Pancreas (tissue), 10 donors: ENCODE measurements around the gene WNK2. TPM values are rescaled to one million over a fixed set of nuclear protein-coding genes. Genes with fewer than 3 reads are reported as not detected.

Experiments used
- ATAC-seq, 4 donors: fragments of 200-7000 bp; cut with Tn5 transposase; one replicate each; pipeline versions ENCODE4 v1.8.0 to v1.9.1; 2020; ENCODE audit warnings: mild to moderate bottlenecking in 4 of 4, moderate library complexity in 4 of 4
- DNase-seq, 6 donors: peaks; one replicate each; pipeline ENCODE4 v3.0.0-alpha.2; 2020
- FAIRE-seq: peaks from 2 replicates; lab custom pipeline; 2012; peaks lifted over from hg19 to GRCh38; lab: Jason Lieb, UNC
- H3K27ac ChIP-seq, 4 donors: fragments of 200-600 bp; sonication (generic); 1 replicate in 3 of 4; 2 replicates in 1 of 4; pipeline versions ENCODE4 v1.5.0 to v1.8.0; 2020
- H3K27me3 ChIP-seq, 4 donors: fragments of 200-600 bp; one replicate each; pipeline ENCODE4 v1.8.0; 2021
- H3K36me3 ChIP-seq, 3 donors: fragments of 200-600 bp; sonication (generic) in 1 of 3; one replicate each; pipeline versions ENCODE4 v1.5.0 to v1.8.0; 2020 to 2021
- H3K4me1 ChIP-seq, 3 donors: fragments of 200-600 bp; one replicate each; pipeline ENCODE4 v1.8.0; 2021
- H3K4me3 ChIP-seq, 4 donors: fragments of 200-600 bp; sonication (generic) in 2 of 4; one replicate each; pipeline versions ENCODE4 v1.5.0 to v1.8.0; 2020 to 2021
- H3K9me3 ChIP-seq, 4 donors: fragments of 200-600 bp; one replicate each; pipeline ENCODE4 v1.8.0; 2021
- WGBS, 2 donors: extraction: QIAGEN DNeasy Blood & Tissue Kit; methylation state at CpG; one replicate each; pipeline ENCODE4 v1.1.7; 2013; 5-methylcytosine and 5-hydroxymethylcytosine counted together
- intact Hi-C, 3 donors: fragments of 100-400 bp; cut with DNase I; formaldehyde crosslinking; loops; one replicate each; pipeline versions ENCODE4 v1.11.1 to v1.14.2; 2022
- polyA plus RNA-seq, 2 donors: library from polyadenylated mRNA; stranded (reverse); fragments of 200-250 nt; gene quantifications; one replicate each; pipeline ENCODE4 v1.2.3, GENCODE V29; 2013
- total RNA-seq, 6 donors: library from RNA; stranded (reverse); fragmentation: NEBNext Ultra II Directional in 4 of 6; extraction: Animal tissue kit (Norgen Biotek cat#: 25700) in 4 of 6; gene quantifications; one replicate each; pipeline versions ENCODE4 v1.2.1 to v1.2.4, GENCODE V29; 2021 to 2023
- TF ChIP-seq, protein P1 (sequence below), 4 donors: fragments of 200-600 bp; sonication (generic) in 3 of 4; IDR thresholded peaks; one replicate each; pipeline versions ENCODE4 v1.5.0 to v1.8.0; 2021; ENCODE audit warnings: antibody characterized with exemption in 4 of 4
- donor health status: healthy with polysubstance abuse.
- donor health status: DM: no; HTN: no; CAD: no; lungs with moderate emphysema.
- donor health status: DM: no; HTN: no; CAD: no.
- donor health status: control.
- donor health status: control.
- donor health status: Bipolar disorder and iron deficiency.
- donor health status: DM: yes; HTN: yes; CAD: no.
- donor health status: DM: no; HTN: no; CAD: no.
- donor health status: DM: no; HTN: no; CAD: no.
- donor health status: DM: yes; HTN: yes; CAD: no.

The WNK2 gene
- total and polyA plus RNA-seq, 8 donors = 53.5 to 121 (median 89.4) TPM

DNA sequence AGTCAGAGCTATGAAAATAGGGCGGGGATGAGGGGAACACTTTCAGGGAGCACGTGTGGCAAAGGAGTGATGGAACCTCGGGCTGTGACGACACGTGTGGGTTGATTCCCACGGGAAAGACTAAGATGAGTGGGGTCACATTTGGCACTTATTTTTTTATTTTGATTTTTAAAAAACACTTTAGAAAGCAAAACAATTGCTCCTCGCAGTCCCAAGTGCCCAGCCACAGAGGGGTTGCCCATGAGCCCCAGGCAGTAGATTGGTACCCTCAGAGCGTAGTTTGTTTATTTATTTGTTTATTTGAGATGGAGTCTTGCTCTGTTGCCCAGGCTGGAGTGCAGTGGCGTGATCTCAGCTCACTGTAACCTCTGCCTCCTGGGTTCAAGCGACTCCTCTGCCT lies 69.7 kb downstream of the WNK2 start:
- no peak overlapping the region for H3K27ac ChIP-seq

DNA sequence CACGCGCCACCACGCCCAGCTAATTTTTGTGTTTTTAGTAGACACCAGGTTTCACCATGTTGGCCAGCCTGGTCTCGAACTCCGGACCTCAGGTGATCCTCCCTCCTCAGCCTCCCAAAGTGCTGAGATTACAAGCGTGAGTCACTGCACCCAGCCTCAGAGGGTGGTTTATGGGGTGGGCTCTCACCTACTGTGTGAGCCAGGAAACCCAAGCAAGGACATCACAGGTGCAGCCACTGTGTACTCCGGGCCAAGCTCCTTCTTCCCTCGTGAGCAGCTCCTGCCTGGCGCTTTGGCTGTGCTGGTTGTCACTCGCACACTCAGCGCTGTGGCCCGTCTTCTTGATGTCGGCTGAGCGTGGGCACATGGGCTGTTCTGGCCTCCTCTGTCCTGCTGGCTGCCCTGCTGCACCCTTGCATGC lies 70.1 kb downstream of the WNK2 start:
- DNase-seq = peak in 3 of 6 donors; percentile 4 to 47 (median 7)

More for the DNA sequence above, 69.7 kb downstream of the WNK2 start:
- WGBS, 2 donors = 91 to 93% methylated on average over 10 of the region's 10 CpGs
- Histone ChIP-seq H3K9me3 (no peaks in the 10 kb centered on the region), H3K36me3 (peaks cover 0 to 25% (median 0%) of the 10 kb centered on the region in 3 donors), H3K4me3 (no peak overlapping the region), H3K4me1 (no peaks in the 10 kb centered on the region), H3K27me3 (no peaks in the 10 kb centered on the region)
- ATAC-seq = no peak
- TF ChIP-seq, protein P1, sequence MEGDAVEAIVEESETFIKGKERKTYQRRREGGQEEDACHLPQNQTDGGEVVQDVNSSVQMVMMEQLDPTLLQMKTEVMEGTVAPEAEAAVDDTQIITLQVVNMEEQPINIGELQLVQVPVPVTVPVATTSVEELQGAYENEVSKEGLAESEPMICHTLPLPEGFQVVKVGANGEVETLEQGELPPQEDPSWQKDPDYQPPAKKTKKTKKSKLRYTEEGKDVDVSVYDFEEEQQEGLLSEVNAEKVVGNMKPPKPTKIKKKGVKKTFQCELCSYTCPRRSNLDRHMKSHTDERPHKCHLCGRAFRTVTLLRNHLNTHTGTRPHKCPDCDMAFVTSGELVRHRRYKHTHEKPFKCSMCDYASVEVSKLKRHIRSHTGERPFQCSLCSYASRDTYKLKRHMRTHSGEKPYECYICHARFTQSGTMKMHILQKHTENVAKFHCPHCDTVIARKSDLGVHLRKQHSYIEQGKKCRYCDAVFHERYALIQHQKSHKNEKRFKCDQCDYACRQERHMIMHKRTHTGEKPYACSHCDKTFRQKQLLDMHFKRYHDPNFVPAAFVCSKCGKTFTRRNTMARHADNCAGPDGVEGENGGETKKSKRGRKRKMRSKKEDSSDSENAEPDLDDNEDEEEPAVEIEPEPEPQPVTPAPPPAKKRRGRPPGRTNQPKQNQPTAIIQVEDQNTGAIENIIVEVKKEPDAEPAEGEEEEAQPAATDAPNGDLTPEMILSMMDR (IDR thresholded peaks at IDR 0.05) = no peak
- DNase-seq = peak in 1 of 6 donors; percentile 7
- FAIRE-seq = no peak
- intact Hi-C loops = no loop called here

DNA sequence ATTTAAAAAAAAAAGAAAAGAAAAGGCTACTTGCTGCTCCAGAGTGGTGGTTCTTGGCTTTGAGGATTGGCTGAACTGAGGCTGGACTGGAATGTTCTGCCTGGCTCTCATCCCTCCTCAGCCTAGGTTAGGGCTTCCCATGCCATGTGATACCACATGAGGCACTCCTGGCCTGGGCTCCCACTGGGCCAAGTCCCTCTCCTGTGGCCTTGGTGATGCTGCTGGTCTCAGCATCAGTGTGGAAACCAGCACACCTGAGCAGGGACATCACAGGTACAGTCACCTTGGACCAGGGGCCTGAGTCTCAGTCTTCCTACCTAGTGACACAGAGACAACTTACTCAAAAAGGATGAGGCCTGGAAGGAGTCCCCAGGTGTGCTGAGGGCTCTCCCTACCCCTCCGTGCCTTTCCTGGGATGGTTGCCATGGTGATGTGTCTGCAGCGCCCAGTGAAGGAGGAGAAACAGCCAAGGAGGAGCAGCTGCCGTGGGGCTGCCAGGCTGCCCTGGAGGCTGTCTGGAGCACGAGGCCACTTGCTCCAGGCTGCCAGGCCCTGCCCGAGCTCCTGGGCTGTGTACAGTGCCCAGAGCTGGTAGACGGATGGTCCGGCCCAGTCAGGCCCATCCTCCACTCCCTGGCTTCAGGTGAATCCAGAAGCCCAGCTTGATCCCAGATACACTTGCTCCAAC lies 71.0 kb downstream of the WNK2 start:
- TF ChIP-seq, protein P1 (IDR thresholded peaks at IDR 0.05) = no peak
- WGBS, 2 donors = 83 to 96% methylated on average over 7 of the region's 7 CpGs

More for the DNA sequence above, 70.1 kb downstream of the WNK2 start:
- ATAC-seq = no peak
- Histone ChIP-seq H3K9me3 (no peaks in the 10 kb centered on the region), H3K36me3 (peaks cover 0 to 25% (median 0%) of the 10 kb centered on the region in 3 donors), H3K27ac (no peak overlapping the region), H3K27me3 (no peaks in the 10 kb centered on the region), H3K4me1 (no peaks in the 10 kb centered on the region), H3K4me3 (no peak overlapping the region)
- intact Hi-C loops = no loop called here
- WGBS, 2 donors = 94 to 95% methylated on average over 14 of the region's 14 CpGs
- TF ChIP-seq, protein P1 (IDR thresholded peaks at IDR 0.05) = no peak
- no peak for FAIRE-seq

DNA sequence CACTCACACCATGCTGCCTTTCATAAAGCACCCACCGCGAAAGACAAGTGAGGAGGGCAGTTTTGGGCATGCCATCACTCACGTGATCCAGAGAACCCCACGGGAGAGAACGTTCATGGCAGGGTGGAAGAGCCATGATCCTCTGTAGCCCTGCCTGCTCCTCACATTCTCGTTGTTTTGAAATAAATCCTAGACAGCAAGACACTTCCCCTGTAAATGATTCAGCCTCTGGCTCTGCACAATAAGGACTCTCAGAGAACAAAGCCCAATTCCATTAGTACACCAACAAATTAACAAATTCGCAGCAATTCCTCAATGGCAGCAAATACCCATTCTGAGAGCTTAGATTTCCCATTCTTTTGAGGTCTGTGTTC lies 71.5 kb downstream of the WNK2 start:
- peaks cover 0 to 29% (median 0%) of the 10 kb centered on the region in 3 donors for H3K36me3 ChIP-seq
- intact Hi-C loops = no loop called here
- no peak for ATAC-seq
- 88 to 91% methylated on average over 7 of the region's 7 CpGs for WGBS, 2 donors
- no peak overlapping the region for H3K27ac ChIP-seq
- no peak for FAIRE-seq
- TF ChIP-seq, protein P1 (IDR thresholded peaks at IDR 0.05) = no peak
- no peaks in the 10 kb centered on the region for H3K4me1 ChIP-seq
- no peak for DNase-seq
- no peak overlapping the region for H3K4me3 ChIP-seq
- no peaks in the 10 kb centered on the region for H3K9me3 ChIP-seq
- no peaks in the 10 kb centered on the region for H3K27me3 ChIP-seq

More for the DNA sequence above, 71.0 kb downstream of the WNK2 start:
- H3K36me3 ChIP-seq = peaks cover 0 to 25% (median 0%) of the 10 kb centered on the region in 3 donors
- ATAC-seq = no peak
- no peaks in the 10 kb centered on the region for H3K9me3 ChIP-seq
- no peak for FAIRE-seq
- peak in 1 of 6 donors; percentile 30 for DNase-seq
- intact Hi-C loops = no loop called here
- H3K27me3 ChIP-seq = no peaks in the 10 kb centered on the region
- no peak overlapping the region for H3K27ac ChIP-seq
- no peaks in the 10 kb centered on the region for H3K4me1 ChIP-seq
- H3K4me3 ChIP-seq = no peak overlapping the region
